H9 (cell line): ENCODE results near the gene ZNF445. TPM values are rescaled to one million over a fixed set of nuclear protein-coding genes. Genes with fewer than 3 reads are reported as not detected.
A peak's percentile ranks its signal among the peaks of the same experiment; 100 is the strongest.

Experiments
- DNase-seq: peaks from one replicate; pipeline ENCODE4 v3.0.0-alpha.2; 2017
- H2AFZ ChIP-seq: one replicate; pipeline ENCODE4 v1.6.1; 2013; ENCODE audit warnings: mild to moderate bottlenecking, low read length, control low read depth, moderate library complexity
- H2AK5ac ChIP-seq: 2 replicates; pipeline ENCODE4 v1.6.1; 2013; ENCODE audit warnings: low read length, control low read depth, mixed read lengths; ENCODE audit not compliant: insufficient read length
- H2BK120ac ChIP-seq: one replicate; pipeline ENCODE4 v1.6.1; 2013; ENCODE audit warnings: low read depth, mild to moderate bottlenecking, low read length, control low read depth, inconsistent platforms; ENCODE audit not compliant: poor library complexity, severe bottlenecking
- H2BK12ac ChIP-seq: 2 replicates; pipeline ENCODE4 v1.6.1; 2013; ENCODE audit warnings: low read length, control low read depth, mixed read lengths, low read depth; ENCODE audit not compliant: insufficient read length
- H2BK15ac ChIP-seq: 2 replicates; pipeline ENCODE4 v1.6.1; 2013; ENCODE audit warnings: low read depth, low read length, control low read depth
- H2BK20ac ChIP-seq: one replicate; pipeline ENCODE4 v1.6.1; 2013; ENCODE audit warnings: low read depth, mild to moderate bottlenecking, low read length, control low read depth, inconsistent platforms; ENCODE audit not compliant: poor library complexity, severe bottlenecking
- H2BK5ac ChIP-seq: 2 replicates; pipeline ENCODE4 v1.6.1; 2013; ENCODE audit warnings: low read length, control low read depth, mixed read lengths; ENCODE audit not compliant: insufficient read length
- H3K14ac ChIP-seq: 2 replicates; pipeline ENCODE4 v1.6.1; 2013; ENCODE audit warnings: low read length, control low read depth; ENCODE audit not compliant: insufficient read depth
- H3K18ac ChIP-seq: 2 replicates; pipeline ENCODE4 v1.6.1; 2013; ENCODE audit warnings: low read depth, mild to moderate bottlenecking, mixed read lengths, low read length, control low read depth; ENCODE audit not compliant: insufficient read length
- H3K23ac ChIP-seq: 2 replicates; pipeline ENCODE4 v1.6.1; 2013; ENCODE audit warnings: low read length, control low read depth, mixed read lengths, low read depth; ENCODE audit not compliant: insufficient read length
- H3K23me2 ChIP-seq: 2 replicates; pipeline ENCODE4 v1.6.1; 2013; ENCODE audit warnings: low read depth, mild to moderate bottlenecking, mixed read lengths, low read length, control low read depth; ENCODE audit not compliant: insufficient read length, poor library complexity, severe bottlenecking
- H3K27ac ChIP-seq: 2 replicates; pipeline ENCODE4 v1.5.1; 2013; ENCODE audit warnings: low read length, control low read depth, mixed read lengths, low read depth; ENCODE audit not compliant: insufficient read length
- H3K27me3 ChIP-seq: 2 replicates; pipeline ENCODE4 v1.6.1; 2013; ENCODE audit warnings: low read length, control low read depth, inconsistent platforms; ENCODE audit not compliant: insufficient read depth
- H3K4ac ChIP-seq: 2 replicates; pipeline ENCODE4 v1.6.1; 2013; ENCODE audit warnings: low read depth, mild to moderate bottlenecking, control low read depth, inconsistent platforms, low read length, moderate library complexity
- H3K4me1 ChIP-seq: 2 replicates; pipeline ENCODE4 v1.6.1; 2013; ENCODE audit warnings: low read length, control low read depth, inconsistent platforms; ENCODE audit not compliant: insufficient read depth
- H3K4me2 ChIP-seq: 2 replicates; pipeline ENCODE4 v1.6.1; 2013; ENCODE audit warnings: low read length, control low read depth, mixed read lengths; ENCODE audit not compliant: insufficient read length, insufficient read depth
- H3K56ac ChIP-seq: 2 replicates; pipeline ENCODE4 v1.6.1; 2013; ENCODE audit warnings: low read depth, mild to moderate bottlenecking, mixed read lengths, low read length, control low read depth; ENCODE audit not compliant: insufficient read length
- H3K79me1 ChIP-seq: 2 replicates; pipeline ENCODE4 v1.6.1; 2013; ENCODE audit warnings: low read depth, mild to moderate bottlenecking, moderate library complexity, low read length, control low read depth, inconsistent platforms; ENCODE audit not compliant: insufficient read depth, poor library complexity, severe bottlenecking
- H3K79me2 ChIP-seq: 2 replicates; pipeline ENCODE4 v1.6.1; 2013; ENCODE audit warnings: low read length, control low read depth, inconsistent platforms; ENCODE audit not compliant: insufficient read depth
- H3K9ac ChIP-seq: 2 replicates; pipeline ENCODE4 v1.6.1; 2013; ENCODE audit warnings: low read length, control low read depth, mixed read lengths; ENCODE audit not compliant: insufficient read length; ENCODE audit errors: extremely low read depth
- H3K9me3 ChIP-seq: one replicate; pipeline ENCODE4 v1.6.1; 2013; ENCODE audit warnings: low read depth, low read length, inconsistent platforms; ENCODE audit not compliant: control insufficient read depth
- H3T11ph ChIP-seq: one replicate; pipeline ENCODE4 v1.6.1; 2013; ENCODE audit warnings: mild to moderate bottlenecking, low read length, control low read depth, inconsistent platforms
- H4K20me1 ChIP-seq: one replicate; pipeline ENCODE4 v1.6.1; 2013; ENCODE audit not compliant: control insufficient read depth, insufficient read length, insufficient read depth
- H4K5ac ChIP-seq: 2 replicates; pipeline ENCODE4 v1.6.1; 2013; ENCODE audit warnings: low read depth, mild to moderate bottlenecking, mixed read lengths, low read length, control low read depth; ENCODE audit not compliant: insufficient read length
- H4K8ac ChIP-seq: replicated peaks from 2 replicates; pipeline ENCODE4 v1.6.1; 2013; ENCODE audit warnings: low read length, control low read depth, mixed read lengths, low read depth; ENCODE audit not compliant: insufficient read length
- H4K91ac ChIP-seq: 2 replicates; pipeline ENCODE4 v1.6.1; 2013; ENCODE audit warnings: low read depth, mild to moderate bottlenecking, moderate library complexity, mixed read lengths, low read length, control low read depth; ENCODE audit not compliant: insufficient read length
- H3K27ac Mint-ChIP-seq, 3 experiments: 2 replicates in 2 of 3; 3 replicates in 1 of 3; pipeline ENCODE4 v1.8.0; 2020 to 2021; ENCODE audit warnings: mixed read lengths in 3 of 3, mild to moderate bottlenecking in 1 of 3, moderate library complexity in 1 of 3
- H3K27me3 Mint-ChIP-seq: 2 replicates; pipeline ENCODE4 v1.8.0; 2021; ENCODE audit warnings: low read depth, mild to moderate bottlenecking, moderate library complexity, mixed read lengths
- H3K36me3 Mint-ChIP-seq, 3 experiments: 2 replicates in 2 of 3; 3 replicates in 1 of 3; pipeline ENCODE4 v1.8.0; 2020 to 2021; ENCODE audit warnings: low read depth in 3 of 3, mixed read lengths in 3 of 3; ENCODE audit not compliant: insufficient read depth in 1 of 3
- H3K4me1 Mint-ChIP-seq, 2 experiments: 2 replicates each; pipeline ENCODE4 v1.8.0; 2020; ENCODE audit warnings: mixed read lengths in 2 of 2
- H3K4me3 Mint-ChIP-seq, 2 experiments: 2 replicates in 1 of 2; 3 replicates in 1 of 2; pipeline ENCODE4 v1.8.0; 2020 to 2021; ENCODE audit warnings: mild to moderate bottlenecking in 2 of 2, mixed read lengths in 2 of 2, moderate library complexity in 1 of 2
- H3K9me3 Mint-ChIP-seq, 2 experiments: 2 replicates in 1 of 2; 3 replicates in 1 of 2; pipeline ENCODE4 v1.8.0; 2020; ENCODE audit warnings: mild to moderate bottlenecking in 2 of 2, mixed read lengths in 2 of 2, moderate library complexity in 1 of 2
- WGBS: extraction: QIAGEN DNeasy Blood & Tissue Kit; methylation state at CpG from one replicate; pipeline ENCODE4 v1.1.7; 2013; ENCODE audit warnings: missing lambda C conversion rate, low lambda C conversion rate, mixed read lengths; ENCODE audit not compliant: insufficient read length; ENCODE audit errors: extremely low coverage; 5-methylcytosine and 5-hydroxymethylcytosine counted together
- total RNA-seq: library from RNA; stranded (reverse); gene quantifications from 2 replicates; pipeline ENCODE4 v1.2.1, GENCODE V29; 2021
- TF ChIP-seq, protein P1 (sequence below): fragments of 200-600 bp; sonication (generic); conservative IDR thresholded peaks from 3 replicates; pipeline ENCODE4 v1.8.0; 2021; ENCODE audit warnings: antibody characterized with exemption, mild to moderate bottlenecking

ZNF445 gene
- total RNA-seq, 1 experiment from 2014 or later: 26.0 TPM

DNA sequence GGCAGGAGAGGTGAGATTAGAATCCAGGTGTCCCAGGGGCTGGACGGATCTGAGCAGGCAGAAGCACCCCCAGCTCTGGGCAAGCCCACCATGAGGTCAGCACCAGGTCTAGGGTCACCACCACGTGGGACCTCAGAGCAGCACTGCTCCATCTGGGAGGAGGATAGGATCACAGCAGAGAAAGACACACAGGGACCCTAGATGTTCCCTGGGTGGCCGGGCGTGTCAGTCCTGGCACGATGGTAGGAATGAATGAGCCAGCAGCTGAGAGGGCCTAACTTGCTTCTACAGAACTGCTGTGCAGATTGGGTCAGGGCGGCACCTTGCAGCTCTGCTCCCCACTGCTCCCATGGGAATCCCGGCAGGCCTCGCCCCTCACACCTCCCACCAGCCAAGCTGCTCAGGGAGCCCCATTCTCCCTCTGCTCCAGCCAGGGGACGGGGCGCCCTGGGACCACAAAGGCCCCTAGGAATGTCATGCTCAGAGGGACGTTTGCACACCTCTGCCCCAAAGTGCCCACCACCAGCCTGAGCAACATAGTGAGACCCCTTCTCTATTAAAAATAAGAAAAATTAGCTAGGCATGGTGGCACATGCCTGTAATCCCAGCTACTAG is 66.3 kb downstream of the ZNF445 start:
- H3K14ac ChIP-seq: no peak overlapping the region; the same call in 1 of the 2 replicates
- H3K27ac ChIP-seq: no peak overlapping the region
- no peak overlapping the region for H2AK5ac ChIP-seq
- no peak overlapping the region for H2BK120ac ChIP-seq
- H2BK12ac ChIP-seq: no peak overlapping the region
- no peaks in the 10 kb centered on the region for H4K20me1 ChIP-seq
- H4K8ac ChIP-seq: no peak overlapping the region
- no peak overlapping the region for H3K4ac ChIP-seq
- H3K18ac ChIP-seq: no peak overlapping the region
- DNase-seq: no peak
- no peak overlapping the region for H3K4me2 ChIP-seq
- H3K56ac ChIP-seq: no peak overlapping the region
- no peak overlapping the region for H2BK20ac ChIP-seq
- 0 out of 7 replicates have a peak overlapping the region, but pooled peaks of 1 of the 3 experiments have one; percentile 14 for H3K27ac Mint-ChIP-seq
- no peaks in the 10 kb centered on the region for H3K27me3 Mint-ChIP-seq
- H2BK15ac ChIP-seq: no peak overlapping the region
- H3K23ac ChIP-seq: no peak overlapping the region
- H3K79me2 ChIP-seq: no peaks in the 10 kb centered on the region
- no peaks in the 10 kb centered on the region for H3K79me1 ChIP-seq
- no peaks in the 10 kb centered on the region; the same call in 1 of the 2 replicates for H3K4me1 ChIP-seq
- no peak overlapping the region for H3T11ph ChIP-seq
- H3K23me2 ChIP-seq: no peaks in the 10 kb centered on the region
- H4K91ac ChIP-seq: no peak overlapping the region
- H2AFZ ChIP-seq: no peak overlapping the region
- no peaks in the 10 kb centered on the region for H3K9me3 ChIP-seq
- no peak overlapping the region for H3K9ac ChIP-seq
- H3K27me3 ChIP-seq: no peaks in the 10 kb centered on the region
- H3K4me1 Mint-ChIP-seq: peaks cover 7% of the 10 kb centered on the region in 2 experiments; a peak in 2 of 4 replicates
- no peaks in the 10 kb centered on the region; a peak in 1 of 7 replicates for H3K36me3 Mint-ChIP-seq
- TF ChIP-seq, protein P1, sequence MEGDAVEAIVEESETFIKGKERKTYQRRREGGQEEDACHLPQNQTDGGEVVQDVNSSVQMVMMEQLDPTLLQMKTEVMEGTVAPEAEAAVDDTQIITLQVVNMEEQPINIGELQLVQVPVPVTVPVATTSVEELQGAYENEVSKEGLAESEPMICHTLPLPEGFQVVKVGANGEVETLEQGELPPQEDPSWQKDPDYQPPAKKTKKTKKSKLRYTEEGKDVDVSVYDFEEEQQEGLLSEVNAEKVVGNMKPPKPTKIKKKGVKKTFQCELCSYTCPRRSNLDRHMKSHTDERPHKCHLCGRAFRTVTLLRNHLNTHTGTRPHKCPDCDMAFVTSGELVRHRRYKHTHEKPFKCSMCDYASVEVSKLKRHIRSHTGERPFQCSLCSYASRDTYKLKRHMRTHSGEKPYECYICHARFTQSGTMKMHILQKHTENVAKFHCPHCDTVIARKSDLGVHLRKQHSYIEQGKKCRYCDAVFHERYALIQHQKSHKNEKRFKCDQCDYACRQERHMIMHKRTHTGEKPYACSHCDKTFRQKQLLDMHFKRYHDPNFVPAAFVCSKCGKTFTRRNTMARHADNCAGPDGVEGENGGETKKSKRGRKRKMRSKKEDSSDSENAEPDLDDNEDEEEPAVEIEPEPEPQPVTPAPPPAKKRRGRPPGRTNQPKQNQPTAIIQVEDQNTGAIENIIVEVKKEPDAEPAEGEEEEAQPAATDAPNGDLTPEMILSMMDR: no peak
- H4K5ac ChIP-seq: no peak overlapping the region
- no peak overlapping the region for H3K4me3 Mint-ChIP-seq
- H3K9me3 Mint-ChIP-seq: no peaks in the 10 kb centered on the region
- H2BK5ac ChIP-seq: no peak overlapping the region
- WGBS: no CpG with 5 or more reads among the region's 11 CpGs
